GM19238 (cell line): ENCODE results near the gene UQCRQ.

Experiments used
- DNase-seq: peaks from one replicate; pipeline ENCODE4 v3.0.0; 2011; ENCODE audit warnings: low spot score; ENCODE audit not compliant: insufficient read length

UQCRQ gene

GRCh38 chr5:132909702-132910101, 43.3 kb downstream of the UQCRQ start:
- DNase-seq: no peak

- DNase-seq: no peak
These were observed 49.2 kb downstream of the UQCRQ start for GRCh38 chr5:132915681-132916080.

GRCh38 chr5:132916086-132916485, 49.6 kb downstream of the UQCRQ start:
- no peak for DNase-seq
